Neural progenitor cell (in vitro differentiated cells): ENCODE results near the gene HDAC4.

Experiments
- EZH2 ChIP-seq: fragments of 200-600 bp; sonication (generic); IDR thresholded peaks from 2 replicates; pipeline ENCODE4 v1.6.1; 2017; ENCODE audit warnings: antibody characterized with exemption, mild to moderate bottlenecking, moderate library complexity
- EZH2phosphoT487 ChIP-seq: fragments of 200-600 bp; sonication (generic); IDR thresholded peaks from 2 replicates; pipeline ENCODE4 v1.6.1; 2017; ENCODE audit warnings: antibody characterized with exemption
- TF ChIP-seq, protein P1 (sequence below): fragments of 200-600 bp; sonication (generic); IDR thresholded peaks from 2 replicates; pipeline ENCODE4 v1.5.1; 2017; ENCODE audit warnings: antibody characterized with exemption, mild to moderate bottlenecking

DNA sequence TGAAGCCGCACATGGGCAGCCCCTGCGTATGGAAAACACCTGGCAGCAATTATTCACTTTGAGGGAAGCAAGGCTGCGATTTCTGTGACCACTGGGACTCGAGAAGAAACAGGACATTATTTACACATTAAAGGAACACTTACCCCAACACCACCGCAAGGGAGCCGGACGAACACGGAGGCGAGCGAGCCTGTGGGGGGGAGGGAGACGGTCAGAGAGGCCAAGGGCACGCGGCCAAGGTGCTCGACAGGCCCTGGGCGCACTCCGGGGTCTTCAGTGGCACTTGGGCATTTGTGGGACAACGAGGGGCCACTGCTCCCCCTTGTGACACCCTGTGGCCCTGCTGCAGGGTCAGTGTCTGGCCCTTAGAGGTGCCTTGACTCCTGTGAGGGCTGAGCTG is 306.0 kb downstream of the HDAC4 start:
- TF ChIP-seq EZH2 (no peak), EZH2phosphoT487 (no peak)
- TF ChIP-seq, protein P1, sequence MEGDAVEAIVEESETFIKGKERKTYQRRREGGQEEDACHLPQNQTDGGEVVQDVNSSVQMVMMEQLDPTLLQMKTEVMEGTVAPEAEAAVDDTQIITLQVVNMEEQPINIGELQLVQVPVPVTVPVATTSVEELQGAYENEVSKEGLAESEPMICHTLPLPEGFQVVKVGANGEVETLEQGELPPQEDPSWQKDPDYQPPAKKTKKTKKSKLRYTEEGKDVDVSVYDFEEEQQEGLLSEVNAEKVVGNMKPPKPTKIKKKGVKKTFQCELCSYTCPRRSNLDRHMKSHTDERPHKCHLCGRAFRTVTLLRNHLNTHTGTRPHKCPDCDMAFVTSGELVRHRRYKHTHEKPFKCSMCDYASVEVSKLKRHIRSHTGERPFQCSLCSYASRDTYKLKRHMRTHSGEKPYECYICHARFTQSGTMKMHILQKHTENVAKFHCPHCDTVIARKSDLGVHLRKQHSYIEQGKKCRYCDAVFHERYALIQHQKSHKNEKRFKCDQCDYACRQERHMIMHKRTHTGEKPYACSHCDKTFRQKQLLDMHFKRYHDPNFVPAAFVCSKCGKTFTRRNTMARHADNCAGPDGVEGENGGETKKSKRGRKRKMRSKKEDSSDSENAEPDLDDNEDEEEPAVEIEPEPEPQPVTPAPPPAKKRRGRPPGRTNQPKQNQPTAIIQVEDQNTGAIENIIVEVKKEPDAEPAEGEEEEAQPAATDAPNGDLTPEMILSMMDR: peak; percentile 21
